Stimulated activated CD4-positive, alpha-beta T cell treated with anti-CD3 and anti-CD28 coated beads, Interleukin-2, amount 100 ng/mL, for 4 hours (primary cell): ENCODE results near the gene GFY.
"Not testable (repeated sequence)": the region's sequence is repeated elsewhere in the genome, so short reads cannot be mapped to it uniquely, and the experiment has no call there.

Experiments used
- DNase-seq: peaks from one replicate; pipeline ENCODE4 v3.0.0-alpha.2; 2020; ENCODE audit warnings: low read depth

The GFY gene

GRCh38 chr19:49444100-49444700, 19.0 kb downstream of the GFY start:
- not testable (repeated sequence) for DNase-seq

DNA sequence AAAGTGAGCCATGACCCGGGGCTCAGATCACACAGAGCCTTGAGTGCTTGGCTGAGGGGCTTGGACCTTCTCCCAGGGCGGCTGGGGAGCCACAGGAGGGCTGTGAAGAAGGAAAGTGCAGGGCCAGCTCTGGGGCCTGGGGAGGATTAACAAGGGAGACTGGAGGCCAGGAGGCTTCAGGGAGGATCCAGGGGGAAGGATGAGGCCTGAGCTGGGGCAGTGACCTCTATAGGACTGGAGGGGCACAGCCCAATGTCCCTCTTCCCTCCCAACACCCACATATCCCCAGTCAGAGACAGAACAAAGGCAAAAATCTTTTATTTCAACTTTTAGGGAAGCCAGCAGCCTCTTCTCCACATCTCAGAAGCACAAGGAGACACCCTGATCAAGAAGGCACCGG, 20.8 kb downstream of the GFY start:
- DNase-seq, result no peak

GRCh38 chr19:49447485-49448431, 22.6 kb downstream of the GFY start:
- no peak for DNase-seq

- no peak for DNase-seq
Observed at GRCh38 chr19:49448432-49448786, 23.2 kb downstream of the GFY start.

- no peak for DNase-seq
Observed at GRCh38 chr19:49450405-49450804, 25.2 kb downstream of the GFY start.

DNA sequence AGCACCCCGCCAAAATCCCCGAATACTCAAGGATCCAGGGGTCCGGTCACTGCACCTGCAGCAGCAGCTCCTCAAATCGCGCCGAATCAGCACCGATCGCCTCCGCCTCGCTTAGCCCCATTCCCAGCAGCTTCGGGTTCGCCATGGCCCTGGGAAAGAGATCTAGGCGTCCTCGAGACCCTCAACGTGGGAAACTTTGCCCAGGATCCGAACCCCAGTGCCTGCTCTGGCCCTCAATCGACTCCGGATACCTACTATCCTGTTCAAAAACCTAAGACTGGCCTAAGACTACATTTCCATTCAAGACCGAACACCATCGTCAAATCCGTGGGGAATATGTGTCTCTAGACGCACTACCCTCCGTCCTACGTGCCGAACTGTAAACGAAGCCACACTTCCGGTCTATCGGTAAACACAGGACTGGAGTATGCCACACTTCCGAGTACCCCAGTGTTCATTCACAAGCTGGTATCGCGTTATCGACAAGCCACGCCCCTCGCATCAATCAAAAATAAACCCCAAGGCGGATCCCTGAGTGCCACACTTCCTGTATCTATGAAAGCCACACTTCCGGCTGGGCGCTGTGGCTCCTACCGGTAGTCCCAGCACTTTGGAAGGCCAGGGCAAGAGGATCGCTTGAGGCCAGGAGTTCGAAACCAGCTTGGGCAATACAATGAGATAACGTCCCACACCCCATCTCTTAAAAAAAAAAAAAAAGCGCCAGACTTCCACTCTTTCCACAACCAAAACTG, 26.4 kb downstream of the GFY start, which contains the start of gene PIH1D1:
PIH1D1 (minus strand) TSS at position 385 of the 752 bp plus-strand sequence; CDS start at position 145, 240 bp downstream.
- DNase-seq, result peak; percentile 91

DNA sequence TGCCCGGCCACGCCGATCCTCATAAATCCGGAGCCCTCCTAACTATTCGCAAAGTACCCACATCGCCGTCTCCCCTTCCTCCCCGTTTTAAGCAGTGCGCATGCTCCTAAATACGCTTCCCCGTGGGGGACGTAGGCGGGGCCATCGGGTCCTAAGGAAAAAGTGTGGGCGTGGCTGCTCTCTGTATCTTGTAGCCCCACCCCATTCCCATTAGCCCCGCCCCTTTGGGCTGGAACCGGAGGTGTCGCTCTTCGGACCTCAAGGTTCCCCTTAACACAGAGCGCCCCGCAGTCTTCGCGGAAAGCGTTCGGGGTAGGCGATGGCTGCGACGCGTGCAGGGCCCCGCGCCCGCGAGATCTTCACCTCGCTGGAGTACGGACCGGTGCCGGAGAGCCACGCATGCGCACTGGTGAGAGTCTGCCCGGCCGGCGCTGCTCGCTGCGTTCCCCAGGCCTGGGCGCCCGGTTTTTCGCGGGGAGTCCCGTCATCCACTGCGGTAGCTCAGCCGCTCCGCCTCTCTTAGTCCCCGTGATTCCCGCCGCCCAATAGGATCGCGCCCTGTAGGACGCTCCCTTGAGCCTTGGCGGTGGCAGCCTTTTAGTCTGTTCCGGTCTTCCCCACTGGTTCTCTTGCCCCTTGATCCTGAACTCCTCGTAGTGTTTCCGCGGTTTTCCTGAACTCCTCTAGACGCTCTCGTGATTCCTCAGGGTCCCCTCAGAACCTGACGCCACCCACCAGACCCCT, 28.0 kb downstream of the GFY start, which contains the start of gene ALDH16A1:
ALDH16A1 (plus strand) TSS at position 213 of the 744 bp plus-strand sequence; CDS start at position 320, 107 bp downstream.
- peak; percentile 94 for DNase-seq

DNA sequence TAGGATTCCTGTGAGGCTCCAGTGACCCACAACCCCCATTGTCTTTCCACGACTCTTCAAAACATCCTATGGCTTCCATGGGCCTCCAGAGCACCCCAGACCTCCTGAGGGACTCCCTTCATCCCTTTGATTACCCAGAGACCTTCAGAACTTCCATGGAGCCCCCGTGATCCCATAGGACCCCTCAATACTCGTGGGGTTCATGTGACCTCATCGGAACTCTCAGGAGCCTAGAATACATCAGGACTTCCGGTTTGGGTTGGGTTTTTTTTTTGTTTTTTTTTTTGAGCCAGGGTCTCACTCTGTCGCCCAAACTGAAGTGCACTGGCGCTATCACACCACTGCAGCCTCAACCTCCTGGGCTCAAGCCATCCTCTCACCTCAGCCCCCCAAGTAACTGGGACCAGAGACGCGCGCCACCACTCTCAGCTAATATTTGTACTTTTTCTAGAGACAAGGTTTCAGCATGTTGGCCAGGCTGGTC, 28.6 kb downstream of the GFY start:
- DNase-seq, result no peak

GRCh38 chr19:49455773-49456172, 30.6 kb downstream of the GFY start:
- no peak for DNase-seq

DNA sequence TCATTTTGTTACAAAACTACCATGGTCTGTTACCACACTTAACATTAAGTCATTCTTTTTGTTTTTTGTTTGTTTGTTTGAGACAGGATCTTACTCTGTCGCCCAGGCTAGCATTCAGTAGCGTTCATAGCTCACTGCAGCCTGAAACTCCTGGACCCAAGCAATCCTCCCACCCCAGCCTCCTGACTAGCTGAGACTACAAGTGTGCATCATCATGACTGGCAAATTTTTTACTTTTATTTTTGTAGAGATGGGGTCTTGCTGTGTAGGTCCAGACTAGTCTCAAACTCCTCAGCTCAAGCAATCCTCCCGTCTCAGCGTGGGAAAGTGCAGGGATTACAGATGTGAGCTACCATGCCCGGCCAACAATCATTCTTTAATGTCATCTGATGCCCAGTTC, 31.1 kb downstream of the GFY start:
- no peak for DNase-seq

DNA sequence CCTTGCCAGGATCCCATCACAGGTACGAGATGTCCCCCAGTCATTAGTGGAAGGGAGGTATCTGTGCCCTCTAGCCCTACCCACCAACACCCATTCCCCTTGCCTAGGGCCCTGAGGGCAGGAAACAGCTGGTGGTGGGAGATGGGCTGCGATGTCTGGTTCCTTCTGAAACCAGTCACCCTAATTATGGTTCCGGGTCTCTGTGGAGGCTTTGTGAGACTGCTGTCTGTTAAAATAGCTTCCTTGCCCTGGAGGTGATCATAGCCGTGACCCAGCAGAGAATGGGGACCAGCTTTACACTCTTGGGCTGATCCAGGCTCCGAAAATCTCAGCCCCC, 33.3 kb downstream of the GFY start:
- no peak for DNase-seq

- DNase-seq, result no peak
Observed at GRCh38 chr19:49459388-49459787, 34.2 kb downstream of the GFY start.

DNA sequence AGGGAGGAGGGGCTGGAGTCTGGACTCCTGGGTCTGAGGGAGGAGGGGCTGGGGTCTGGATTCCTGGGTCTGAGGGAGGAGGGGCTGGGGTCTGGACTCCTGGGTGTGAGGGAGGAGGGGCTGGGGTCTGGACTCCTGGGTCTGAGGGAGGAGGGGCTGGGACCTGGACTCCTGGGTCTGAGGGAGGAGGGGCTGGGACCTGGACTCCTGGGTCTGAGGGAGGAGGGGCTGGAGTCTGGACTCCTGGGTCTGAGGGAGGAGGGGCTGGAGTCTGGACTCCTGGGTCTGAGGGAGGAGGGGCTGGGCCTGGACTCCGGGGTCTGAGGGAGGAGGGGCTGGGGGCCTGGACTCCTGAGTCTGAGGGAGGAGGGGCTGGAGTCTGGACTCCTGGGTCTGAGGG, 35.9 kb downstream of the GFY start:
- not testable (repeated sequence) for DNase-seq

GRCh38 chr19:49461656-49462055, 36.5 kb downstream of the GFY start:
- no peak for DNase-seq

DNA sequence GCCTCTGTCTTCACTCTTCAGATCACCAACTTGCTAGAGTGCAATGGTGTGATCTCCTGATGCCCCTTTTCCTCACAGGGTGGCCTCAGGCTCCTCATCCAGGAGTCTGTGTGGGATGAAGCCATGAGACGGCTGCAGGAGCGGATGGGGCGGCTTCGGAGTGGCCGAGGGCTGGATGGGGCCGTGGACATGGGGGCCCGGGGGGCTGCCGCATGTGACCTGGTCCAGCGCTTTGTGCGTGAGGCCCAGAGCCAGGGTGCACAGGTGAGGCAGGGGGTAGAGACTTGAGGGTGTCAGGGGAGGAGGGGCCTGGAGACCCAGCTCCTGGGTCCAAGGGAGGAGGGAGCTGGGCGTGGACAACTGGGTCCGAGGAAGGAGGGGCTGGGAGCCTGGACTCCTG, 37.3 kb downstream of the GFY start:
- DNase-seq, result no peak

GRCh38 chr19:49463960-49464740, 39.0 kb downstream of the GFY start:
- DNase-seq, result no peak

GRCh38 chr19:49465371-49465770, 40.2 kb downstream of the GFY start:
- DNase-seq, result no peak

DNA sequence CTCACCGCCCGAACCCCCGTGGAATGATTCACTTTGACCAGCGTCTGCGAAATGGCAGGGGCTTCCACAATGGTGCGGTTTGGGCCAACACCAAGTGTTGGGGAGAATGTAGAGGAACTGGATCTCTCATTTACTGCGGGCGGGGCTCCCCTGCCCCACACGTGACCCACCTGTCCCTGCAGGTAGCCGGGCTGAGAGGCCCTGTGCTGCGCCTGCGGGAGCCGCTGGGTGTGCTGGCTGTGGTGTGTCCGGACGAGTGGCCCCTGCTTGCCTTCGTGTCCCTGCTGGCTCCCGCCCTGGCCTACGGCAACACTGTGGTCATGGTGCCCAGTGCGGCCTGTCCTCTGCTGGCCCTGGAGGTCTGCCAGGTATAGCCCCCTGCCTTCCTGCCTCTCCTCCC, 43.0 kb downstream of the GFY start:
- no peak for DNase-seq

DNA sequence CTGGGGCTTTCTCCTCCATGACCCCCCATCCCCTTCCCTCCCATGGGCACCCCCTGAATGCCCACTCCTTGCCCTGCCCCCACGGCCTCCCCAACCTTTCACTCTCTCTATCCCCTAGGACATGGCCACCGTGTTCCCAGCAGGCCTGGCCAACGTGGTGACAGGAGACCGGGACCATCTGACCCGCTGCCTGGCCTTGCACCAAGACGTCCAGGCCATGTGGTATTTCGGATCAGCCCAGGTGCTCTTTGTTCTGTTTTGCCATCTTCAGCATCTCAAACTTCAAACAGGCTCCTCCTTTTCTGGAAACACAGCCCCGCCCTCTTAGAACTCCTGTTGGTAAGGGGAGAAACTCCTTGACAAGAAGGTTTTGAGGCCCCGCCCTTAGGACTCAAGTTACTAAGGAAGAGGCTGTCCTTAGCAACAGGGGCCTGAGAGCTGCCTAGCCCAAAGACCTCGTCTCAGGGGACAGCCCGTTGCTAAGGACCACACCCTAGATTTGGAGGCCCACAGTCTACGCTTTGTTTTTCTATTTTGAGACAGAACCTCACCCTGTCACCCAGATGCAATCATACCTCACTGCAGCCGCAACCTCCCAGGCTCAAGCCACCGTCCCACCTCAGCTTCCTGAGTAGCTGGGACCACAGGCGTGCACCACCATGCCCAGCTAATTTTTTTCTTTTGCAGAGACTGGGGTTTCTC, 43.7 kb downstream of the GFY start:
- DNase-seq, result peak; percentile 56
